ENCODE results near the gene RABGAP1L.
"Not testable (repeated sequence)": the region's sequence is repeated elsewhere in the genome, so short reads cannot be mapped to it uniquely, and the experiment has no call there.

The RABGAP1L gene

GRCh38 chr1:174159252-174160108 lies at the start of gene RABGAP1L:
TSS of gene RABGAP1L (plus strand) at chr1:174159520.
- DNase-seq: peak; percentile 53 to 98 (median 90)

- DNase-seq: no peak
Measured at GRCh38 chr1:174110053-174110452, 49.3 kb upstream of the RABGAP1L start.

DNA sequence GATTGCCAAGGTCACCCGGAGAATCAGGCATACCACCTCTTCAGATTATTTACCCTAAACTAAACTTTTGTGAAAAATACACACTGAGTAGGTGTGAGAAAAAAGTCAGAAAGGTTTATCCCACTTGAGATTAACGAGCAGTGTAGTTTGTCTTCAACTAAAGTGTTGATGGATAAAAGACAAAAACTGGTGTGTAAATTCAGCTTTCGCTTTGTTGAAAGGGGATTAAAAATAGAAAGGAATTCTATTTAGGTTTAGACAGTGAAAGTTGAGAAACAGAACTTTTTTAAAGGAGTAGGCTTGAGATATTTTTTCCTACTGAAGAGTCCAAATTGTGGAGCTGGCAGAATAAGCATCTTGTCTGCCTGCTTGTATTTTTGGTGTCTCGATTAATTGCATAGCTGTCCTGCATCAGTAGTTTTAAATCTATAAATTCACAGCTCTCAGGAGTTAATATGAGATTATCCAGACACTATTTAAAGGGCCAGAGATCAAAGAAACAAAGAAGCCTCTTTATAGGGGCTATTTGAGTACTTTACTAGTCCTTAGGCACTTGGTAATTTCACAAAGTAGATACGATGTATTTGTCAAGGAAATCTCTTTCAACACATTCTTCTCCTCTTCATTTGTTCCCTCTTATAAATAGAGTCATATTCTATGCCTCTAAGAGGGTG lies 46.7 kb upstream of the RABGAP1L start:
- no peak for DNase-seq

GRCh38 chr1:174114106-174114505 lies 45.2 kb upstream of the RABGAP1L start:
- no peak for DNase-seq

GRCh38 chr1:174114788-174115448 lies 44.4 kb upstream of the RABGAP1L start:
- peak in 7 of 56 donors; percentile 0 to 15 (median 1) for DNase-seq

GRCh38 chr1:174116042-174116441 lies 43.3 kb upstream of the RABGAP1L start:
- DNase-seq: no peak

DNA sequence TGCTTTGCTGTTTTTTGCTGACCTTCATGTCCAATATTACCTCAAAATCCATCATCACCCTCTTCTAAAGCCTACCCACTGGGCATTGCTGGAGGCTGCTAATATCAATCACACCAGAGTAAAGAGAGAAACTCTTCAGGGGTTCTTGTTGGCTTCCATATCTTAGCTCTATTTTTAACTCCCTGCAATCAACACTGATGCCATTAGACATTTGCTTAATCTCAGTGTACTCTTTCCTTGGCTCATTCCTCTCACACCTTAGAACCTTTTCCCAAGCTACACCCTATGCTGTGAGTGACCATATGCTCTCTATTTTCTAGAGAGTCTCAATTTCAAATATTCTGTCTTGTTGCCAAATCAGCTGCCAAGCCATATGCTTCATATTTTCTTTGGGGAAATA lies 40.6 kb upstream of the RABGAP1L start:
- DNase-seq: no peak

- DNase-seq: not testable (repeated sequence)
Measured at GRCh38 chr1:174122318-174122717, 37.0 kb upstream of the RABGAP1L start.

DNA sequence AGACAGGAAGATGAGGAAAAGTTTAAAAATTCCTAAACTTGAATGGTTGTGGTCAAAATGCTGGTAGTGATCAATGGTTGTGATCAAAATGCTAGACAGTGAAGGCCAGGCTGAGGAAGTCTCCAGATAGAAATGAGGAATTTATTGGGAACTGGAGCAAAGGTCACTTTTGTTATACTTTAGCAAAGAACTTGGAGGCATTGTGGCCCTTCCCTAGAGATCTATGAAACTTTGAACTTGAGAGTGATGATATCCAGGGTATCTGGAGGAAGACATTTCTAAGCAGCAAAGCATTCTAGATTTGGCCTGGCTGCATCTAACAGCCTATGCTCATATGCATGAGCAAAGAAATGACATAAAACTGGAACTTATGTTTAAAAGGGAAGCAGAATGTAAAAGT lies 35.5 kb upstream of the RABGAP1L start:
- DNase-seq: no peak

GRCh38 chr1:174127176-174127575 lies 32.1 kb upstream of the RABGAP1L start:
- DNase-seq: not testable (repeated sequence)

DNA sequence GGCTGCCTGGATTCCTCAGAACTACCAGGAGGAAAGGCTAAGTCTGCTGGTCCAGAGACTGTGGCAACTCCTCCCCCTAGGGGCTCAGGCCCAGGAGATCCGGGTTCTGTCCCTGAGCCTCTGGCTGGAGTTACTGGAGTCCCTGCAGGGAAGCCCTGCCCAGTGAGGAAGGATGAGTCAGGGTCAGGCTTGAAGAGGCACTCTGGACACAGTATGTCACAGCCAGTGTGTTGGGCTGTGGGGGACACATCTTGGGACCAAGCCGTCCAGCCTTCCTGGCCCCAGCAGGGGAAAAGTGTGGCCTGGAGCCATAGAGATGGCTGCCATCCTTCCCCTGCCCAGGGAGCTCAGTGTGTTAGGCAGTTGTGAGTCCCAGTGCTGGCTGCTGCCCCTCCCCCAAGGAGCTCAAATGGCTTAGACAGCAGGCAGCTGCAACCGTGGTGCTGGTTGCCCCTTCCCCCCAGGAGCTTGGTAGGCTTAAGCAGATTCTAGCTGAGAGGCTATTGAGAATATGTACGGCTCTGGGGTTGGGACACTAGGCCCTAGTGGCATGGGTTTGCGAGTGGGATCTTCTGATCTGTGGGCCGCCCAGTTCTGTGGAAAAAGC lies 28.2 kb upstream of the RABGAP1L start:
- DNase-seq: no peak

DNA sequence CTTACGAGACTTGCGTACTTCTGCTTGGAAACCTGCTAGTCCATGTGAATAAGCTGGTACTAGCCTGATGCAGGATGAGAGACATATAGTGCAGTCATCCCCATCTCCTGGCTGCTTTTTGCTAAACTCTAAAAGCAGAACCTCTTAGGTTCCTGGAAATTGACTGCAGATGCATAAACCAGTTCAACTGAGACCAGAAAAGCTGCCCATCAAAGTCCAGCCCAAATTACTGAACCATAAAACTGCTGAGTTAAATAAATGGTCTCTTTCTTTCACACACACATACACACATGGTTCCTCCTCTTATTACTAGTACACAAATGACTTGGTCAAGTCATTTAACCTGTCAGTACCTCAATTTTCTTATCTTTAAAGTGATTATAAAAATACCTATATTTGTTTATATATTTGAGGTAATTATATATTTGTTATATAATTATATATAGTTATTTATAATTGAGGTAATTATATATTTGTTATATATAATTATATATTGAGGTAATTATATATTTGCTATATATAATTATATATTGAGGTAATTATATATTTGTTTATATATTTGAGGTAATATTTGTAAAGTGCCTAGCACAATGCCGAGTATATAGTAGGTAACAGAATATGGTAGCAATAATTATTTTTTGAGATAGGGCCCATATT lies 25.2 kb upstream of the RABGAP1L start:
- no peak for DNase-seq

- DNase-seq: no peak
Measured at GRCh38 chr1:174135211-174135610, 24.1 kb upstream of the RABGAP1L start.

DNA sequence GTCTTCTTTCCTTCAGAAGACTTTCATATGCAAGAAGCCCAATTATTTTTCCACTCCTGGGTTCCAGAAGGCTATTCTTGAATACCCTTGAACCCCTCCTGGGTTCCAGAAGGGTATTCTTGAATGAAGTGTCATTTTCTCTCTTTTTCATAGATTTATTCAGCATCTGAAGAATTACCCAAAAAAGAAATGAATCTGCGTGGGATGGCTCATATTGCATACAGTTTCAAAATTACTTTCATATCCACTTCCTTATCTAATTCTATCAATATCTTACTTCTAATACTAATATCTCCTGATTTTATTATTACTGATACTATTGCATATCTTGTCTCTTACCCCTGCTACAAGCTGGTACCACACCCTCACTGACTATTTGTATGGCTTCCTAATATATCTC lies 22.6 kb upstream of the RABGAP1L start:
- DNase-seq: no peak

DNA sequence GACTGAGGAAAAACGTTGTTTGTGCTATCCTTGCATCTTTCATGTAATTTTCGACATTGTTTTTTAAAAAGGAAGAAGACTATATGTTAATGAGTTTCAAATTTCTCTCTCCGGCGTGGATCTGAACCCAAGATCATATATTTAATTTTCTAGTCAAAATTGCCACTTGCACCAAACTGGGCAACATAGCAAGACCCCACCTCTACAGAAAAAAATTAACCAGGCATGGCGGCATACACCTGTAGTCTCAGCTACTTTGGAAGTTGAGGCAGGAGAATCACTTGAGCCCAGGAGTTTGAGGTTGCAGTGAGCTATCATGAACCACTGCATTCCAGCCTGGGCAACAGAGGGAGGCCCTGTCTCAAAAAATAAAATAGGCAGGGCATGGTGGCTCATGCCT lies 16.5 kb upstream of the RABGAP1L start:
- no peak for DNase-seq

DNA sequence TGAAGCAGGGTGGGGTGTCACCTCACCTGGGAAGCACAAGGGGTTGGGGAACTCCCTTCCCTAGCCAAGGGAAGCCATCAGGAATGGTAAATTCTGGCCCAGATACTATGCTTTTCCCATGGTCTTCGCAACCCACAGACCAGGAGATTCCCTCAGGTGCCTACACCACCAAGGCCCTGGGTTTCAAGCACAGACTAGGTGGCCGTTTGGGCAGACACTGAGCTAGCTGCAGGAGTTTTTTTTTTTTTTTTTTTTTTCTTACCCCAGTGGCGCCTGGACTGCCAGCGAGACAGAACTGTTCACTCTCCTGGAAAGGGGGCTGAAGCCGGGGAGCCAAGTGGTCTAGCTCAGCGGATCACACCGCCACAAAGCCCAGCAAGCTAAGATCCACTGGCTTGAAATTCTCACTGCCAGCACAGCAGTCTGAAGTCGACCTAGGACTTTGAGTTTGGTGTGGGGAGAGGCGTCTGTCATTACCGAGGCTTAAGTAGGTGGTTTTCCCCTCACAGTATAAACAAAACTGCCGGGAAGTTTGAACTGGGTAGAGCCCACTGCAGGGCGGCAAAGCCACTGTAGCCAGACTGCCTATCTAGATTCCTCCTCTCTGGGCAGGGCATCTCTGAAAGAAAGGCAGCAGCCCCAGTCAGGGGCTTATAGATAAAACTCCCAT lies 15.5 kb upstream of the RABGAP1L start:
- not testable (repeated sequence) for DNase-seq

DNA sequence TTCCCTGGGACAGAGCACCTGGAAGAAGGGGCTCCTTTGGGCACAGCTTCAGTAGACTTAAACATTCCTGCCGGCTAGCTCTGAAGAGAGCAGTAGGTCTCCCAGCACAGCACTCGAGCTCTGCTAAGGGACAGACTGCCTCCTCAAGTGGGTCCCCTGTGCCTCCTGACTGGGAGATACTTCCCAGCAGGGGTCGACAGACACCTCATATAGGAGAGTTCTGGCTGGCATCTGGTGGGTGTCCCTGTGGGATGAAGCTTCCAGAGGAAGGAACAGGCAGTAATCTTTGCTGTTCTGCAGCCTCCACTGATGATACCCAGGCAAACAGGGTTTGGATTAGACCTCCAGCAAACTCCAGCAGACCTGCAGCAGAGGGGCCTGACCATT lies 14.9 kb upstream of the RABGAP1L start:
- DNase-seq: not testable (repeated sequence)

DNA sequence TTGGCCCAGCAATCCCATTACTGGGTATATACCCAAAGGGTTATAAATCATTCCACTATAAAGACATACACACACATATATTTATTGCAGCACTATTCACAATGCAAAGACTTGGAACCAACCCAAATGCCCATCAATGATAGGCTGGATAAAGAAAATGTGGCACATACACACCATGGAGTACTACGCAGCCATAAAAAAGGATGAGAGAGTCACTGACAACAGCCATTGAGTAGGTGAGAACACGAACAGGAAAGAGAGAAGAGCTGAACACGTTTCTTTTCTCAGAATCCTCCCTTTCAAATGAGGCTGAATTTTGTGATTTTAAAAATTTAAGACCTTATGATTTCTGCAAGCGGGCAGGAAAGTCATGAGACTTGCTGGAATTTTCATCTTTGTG lies 10.1 kb upstream of the RABGAP1L start:
- no peak for DNase-seq

DNA sequence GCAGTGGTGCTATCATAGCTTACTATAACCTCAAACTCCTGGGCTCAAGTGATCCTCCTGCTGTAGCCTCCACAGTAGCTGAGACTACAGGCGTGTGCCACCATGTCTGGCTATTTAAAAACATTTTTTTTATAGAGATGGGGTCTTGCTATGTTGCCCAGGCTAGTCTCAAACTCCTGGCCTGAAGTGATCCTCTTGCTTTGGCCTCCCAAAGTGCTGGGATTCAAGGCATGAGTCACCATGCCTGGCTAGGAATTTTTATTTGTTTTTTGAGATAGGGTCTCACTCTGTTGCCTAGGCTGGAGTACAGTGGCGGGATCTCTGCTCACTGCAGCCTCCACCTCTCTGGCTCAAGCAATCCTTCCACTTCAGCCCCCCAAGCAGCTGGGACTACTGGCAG lies 8.8 kb upstream of the RABGAP1L start:
- no peak for DNase-seq

DNA sequence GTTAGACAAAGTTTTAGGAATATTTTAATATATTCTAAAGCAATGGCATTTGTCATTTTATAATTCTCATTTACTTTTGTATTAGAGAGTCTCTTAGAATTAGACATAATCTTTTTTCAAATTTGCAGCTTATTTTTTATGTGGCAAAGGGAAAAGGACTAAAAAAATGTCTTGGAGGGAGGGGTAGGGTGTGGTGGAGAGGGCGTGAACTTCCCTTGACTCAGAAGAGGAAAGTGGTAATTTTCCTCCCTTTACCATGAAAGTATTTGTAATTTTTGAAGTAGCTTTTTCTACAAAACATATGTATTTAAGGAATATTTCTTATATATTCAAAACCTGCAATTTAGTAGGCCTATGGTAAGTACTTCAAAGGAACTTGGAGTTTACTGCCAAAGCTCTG lies 6.9 kb upstream of the RABGAP1L start:
- DNase-seq: no peak

Data from nucleus accumbens (tissue), 56 donors.